HEK293 (cell line): ENCODE data around the gene SLC20A1.

Experiments used
- CTCF ChIA-PET: fragments of 350-600 bp; formaldehyde crosslinking; extraction: SDS; loops from one replicate; lab custom pipeline; 2021; ENCODE audit warnings: antibody characterized with exemption; lab: Yijun Ruan, JAX
- POLR2A ChIA-PET: fragments of 300-600 bp; formaldehyde crosslinking; extraction: SDS; loops from one replicate; lab custom pipeline; 2020; ENCODE audit warnings: antibody characterized with exemption, inconsistent platforms; lab: Yijun Ruan, JAX
- H3K27ac ChIP-seq: fragments of 200-500 bp; sonication (Bioruptor generic); 2 replicates; pipeline ENCODE4 v1.5.1; 2014; ENCODE audit warnings: low read depth, low read length, control low read depth, inconsistent platforms; ENCODE audit errors: extremely low read depth
- H3K36me3 ChIP-seq, 2 experiments: fragments of 200-500 bp in 1 of 2; sonication (Bioruptor generic) in 1 of 2; 1 replicate in 1 of 2; 2 replicates in 1 of 2; pipeline ENCODE4 v1.5.1; 2014 to 2017; ENCODE audit warnings: inconsistent platforms in 2 of 2, low read length in 2 of 2; ENCODE audit not compliant: control insufficient read depth in 2 of 2, insufficient read depth in 1 of 2
- H3K4me1 ChIP-seq: fragments of 200-500 bp; sonication (Bioruptor generic); 2 replicates; pipeline ENCODE4 v1.5.1; 2014; ENCODE audit warnings: mild to moderate bottlenecking, low read length, inconsistent platforms; ENCODE audit not compliant: control insufficient read depth, insufficient read depth
- H3K4me3 ChIP-seq: 2 replicates; pipeline ENCODE4 v1.5.1; 2011; ENCODE audit warnings: low read depth, mild to moderate bottlenecking, control low read depth, low read length, moderate library complexity
- H3K9me3 ChIP-seq: fragments of 200-500 bp; sonication (Bioruptor generic); 2 replicates; pipeline ENCODE4 v1.5.1; 2014; ENCODE audit warnings: low read depth, low read length, inconsistent platforms; ENCODE audit not compliant: control insufficient read depth, insufficient read depth
- BCL11B ChIP-seq: fragments of 450-650 bp; formaldehyde crosslinking; IDR thresholded peaks from 2 replicates; pipeline ENCODE4 v1.5.1; 2016; ENCODE audit warnings: low read depth, missing biosample characterization, missing genetic modification characterization
- GLIS2 ChIP-seq: fragments of 450-650 bp; formaldehyde crosslinking; IDR thresholded peaks from 2 replicates; pipeline ENCODE4 v1.5.1; 2016; ENCODE audit warnings: missing biosample characterization, missing genetic modification characterization
- HOXA7 ChIP-seq: sonication (generic); formaldehyde crosslinking; IDR thresholded peaks from 2 replicates; pipeline ENCODE4 v1.8.1; 2022; ENCODE audit warnings: missing genetic modification reagents, borderline replicate concordance
- HOXC10 ChIP-seq: sonication (generic); formaldehyde crosslinking; IDR thresholded peaks from 2 replicates; pipeline ENCODE4 v1.8.1; 2023; ENCODE audit warnings: mild to moderate bottlenecking, missing genetic modification reagents
- OSR2 ChIP-seq: fragments of 450-650 bp; formaldehyde crosslinking; IDR thresholded peaks from 2 replicates; pipeline ENCODE4 v1.5.1; 2016; ENCODE audit warnings: missing biosample characterization, missing genetic modification characterization
- PRDM1 ChIP-seq: fragments of 450-650 bp; formaldehyde crosslinking; IDR thresholded peaks from 2 replicates; pipeline ENCODE4; 2016; ENCODE audit warnings: missing biosample characterization, missing genetic modification characterization
- ZBTB17 ChIP-seq: fragments of 450-650 bp; formaldehyde crosslinking; IDR thresholded peaks from 2 replicates; pipeline ENCODE4 v1.5.1; 2016; ENCODE audit warnings: missing biosample characterization, missing genetic modification characterization
- ZBTB48 ChIP-seq: fragments of 450-650 bp; formaldehyde crosslinking; IDR thresholded peaks from 2 replicates; pipeline ENCODE4 v1.5.1; 2016; ENCODE audit warnings: missing biosample characterization, missing genetic modification characterization
- ZNF114 ChIP-seq: fragments of 450-650 bp; formaldehyde crosslinking; IDR thresholded peaks from 2 replicates; pipeline ENCODE4 v1.5.0; 2017; ENCODE audit warnings: missing biosample characterization, missing genetic modification characterization
- ZNF140 ChIP-seq: fragments of 450-650 bp; formaldehyde crosslinking; IDR thresholded peaks from 2 replicates; pipeline ENCODE4 v1.5.1; 2016; ENCODE audit warnings: missing biosample characterization, missing genetic modification characterization
- ZNF169 ChIP-seq: fragments of 450-650 bp; formaldehyde crosslinking; IDR thresholded peaks from 2 replicates; pipeline ENCODE4 v1.5.1; 2016; ENCODE audit warnings: missing biosample characterization, missing genetic modification characterization
- ZNF2 ChIP-seq: fragments of 450-650 bp; formaldehyde crosslinking; IDR thresholded peaks from 2 replicates; pipeline ENCODE4 v1.5.1; 2016; ENCODE audit warnings: missing biosample characterization, missing genetic modification characterization
- ZNF324 ChIP-seq: fragments of 450-650 bp; formaldehyde crosslinking; IDR thresholded peaks from 2 replicates; pipeline ENCODE4 v1.5.1; 2016; ENCODE audit warnings: missing biosample characterization, missing genetic modification characterization
- ZNF335 ChIP-seq: fragments of 450-650 bp; formaldehyde crosslinking; conservative IDR thresholded peaks from 2 replicates; pipeline ENCODE4 v1.5.1; 2016; ENCODE audit warnings: missing biosample characterization, missing genetic modification characterization
- ZNF391 ChIP-seq: fragments of 450-650 bp; formaldehyde crosslinking; IDR thresholded peaks from 2 replicates; pipeline ENCODE4 v1.5.1; 2016; ENCODE audit warnings: low read depth, missing biosample characterization, missing genetic modification characterization, borderline replicate concordance
- ZNF404 ChIP-seq: fragments of 450-650 bp; formaldehyde crosslinking; IDR thresholded peaks from 2 replicates; pipeline ENCODE4 v1.5.1; 2017; ENCODE audit warnings: missing biosample characterization, missing genetic modification characterization
- ZNF521 ChIP-seq: fragments of 450-650 bp; formaldehyde crosslinking; IDR thresholded peaks from 2 replicates; pipeline ENCODE4 v1.5.1; 2017; ENCODE audit warnings: missing biosample characterization, mild to moderate bottlenecking, missing genetic modification characterization
- ZNF544 ChIP-seq: fragments of 450-650 bp; formaldehyde crosslinking; IDR thresholded peaks from 2 replicates; pipeline ENCODE4 v1.5.0; 2017; ENCODE audit warnings: missing biosample characterization, missing genetic modification characterization
- ZNF596 ChIP-seq: fragments of 450-650 bp; IDR thresholded peaks from 2 replicates; pipeline ENCODE4 v1.5.0; 2018; ENCODE audit warnings: missing biosample characterization, mild to moderate bottlenecking, missing genetic modification characterization, moderate library complexity
- ZNF670 ChIP-seq: fragments of 450-650 bp; formaldehyde crosslinking; IDR thresholded peaks from 2 replicates; pipeline ENCODE4 v1.5.1; 2016; ENCODE audit warnings: missing biosample characterization, missing genetic modification characterization, low read depth
- ZNF677 ChIP-seq: fragments of 450-650 bp; IDR thresholded peaks from 2 replicates; pipeline ENCODE4 v1.5.0; 2018; ENCODE audit warnings: missing biosample characterization, mild to moderate bottlenecking, missing genetic modification characterization, moderate library complexity
- ZNF768 ChIP-seq: fragments of 450-650 bp; formaldehyde crosslinking; IDR thresholded peaks from 2 replicates; pipeline ENCODE4 v1.5.1; 2018; ENCODE audit warnings: missing biosample characterization, mild to moderate bottlenecking, missing genetic modification characterization
- ZNF776 ChIP-seq: fragments of 450-650 bp; formaldehyde crosslinking; IDR thresholded peaks from 2 replicates; pipeline ENCODE4 v1.5.0; 2017; ENCODE audit warnings: missing biosample characterization, missing genetic modification characterization, borderline replicate concordance
- ZNF843 ChIP-seq: fragments of 450-650 bp; formaldehyde crosslinking; IDR thresholded peaks from 2 replicates; pipeline ENCODE4 v1.5.1; 2016; ENCODE audit warnings: missing biosample characterization, missing genetic modification characterization
- TF ChIP-seq, protein P1 (sequence below): fragments of 450-650 bp; formaldehyde crosslinking; IDR thresholded peaks from 2 replicates; pipeline ENCODE4 v1.5.1; 2016; ENCODE audit warnings: missing biosample characterization, missing genetic modification characterization

Gene SLC20A1

DNA sequence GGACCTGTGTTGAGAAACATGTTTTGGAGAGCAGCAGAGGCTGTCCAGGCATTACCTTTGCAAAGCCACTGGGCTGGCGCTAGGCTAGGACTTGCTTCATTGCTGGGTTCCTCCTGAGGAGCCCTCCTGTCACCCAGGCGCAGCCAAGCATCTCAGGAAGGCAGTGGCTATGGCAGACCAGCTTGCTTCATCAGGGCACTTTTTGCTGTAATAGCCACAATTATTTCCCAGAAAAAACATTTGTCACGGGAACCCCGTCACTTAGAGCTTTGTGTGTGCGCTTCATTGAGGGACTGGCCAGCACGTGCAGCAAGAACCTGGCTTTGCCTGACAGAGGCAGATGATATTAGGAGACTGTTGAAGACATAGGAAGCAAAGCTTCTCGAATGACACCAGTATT lies 36.4 kb downstream of the SLC20A1 start:
- H3K36me3 ChIP-seq = no peaks in the 10 kb centered on the region
- TF ChIP-seq ZNF324 (tag by site-specific recombination) (no peak), ZNF114 (tag by site-specific recombination) (no peak), BCL11B (tag by site-specific recombination) (no peak), ZBTB48 (tag by site-specific recombination) (no peak), HOXC10 (CRISPR knock-in tag) (no peak), ZNF776 (tag by site-specific recombination) (no peak), GLIS2 (tag by site-specific recombination) (no peak), ZNF404 (tag by site-specific recombination) (no peak), ZNF768 (tag by site-specific recombination) (no peak), ZNF843 (tag by site-specific recombination) (no peak), OSR2 (tag by site-specific recombination) (no peak), ZNF2 (no peak)
- TF ChIP-seq, protein P1, sequence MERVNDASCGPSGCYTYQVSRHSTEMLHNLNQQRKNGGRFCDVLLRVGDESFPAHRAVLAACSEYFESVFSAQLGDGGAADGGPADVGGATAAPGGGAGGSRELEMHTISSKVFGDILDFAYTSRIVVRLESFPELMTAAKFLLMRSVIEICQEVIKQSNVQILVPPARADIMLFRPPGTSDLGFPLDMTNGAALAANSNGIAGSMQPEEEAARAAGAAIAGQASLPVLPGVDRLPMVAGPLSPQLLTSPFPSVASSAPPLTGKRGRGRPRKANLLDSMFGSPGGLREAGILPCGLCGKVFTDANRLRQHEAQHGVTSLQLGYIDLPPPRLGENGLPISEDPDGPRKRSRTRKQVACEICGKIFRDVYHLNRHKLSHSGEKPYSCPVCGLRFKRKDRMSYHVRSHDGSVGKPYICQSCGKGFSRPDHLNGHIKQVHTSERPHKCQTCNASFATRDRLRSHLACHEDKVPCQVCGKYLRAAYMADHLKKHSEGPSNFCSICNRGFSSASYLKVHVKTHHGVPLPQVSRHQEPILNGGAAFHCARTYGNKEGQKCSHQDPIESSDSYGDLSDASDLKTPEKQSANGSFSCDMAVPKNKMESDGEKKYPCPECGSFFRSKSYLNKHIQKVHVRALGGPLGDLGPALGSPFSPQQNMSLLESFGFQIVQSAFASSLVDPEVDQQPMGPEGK (tag by site-specific recombination) = no peak
- TF ChIP-seq, all 188 proteins: peak for 0
- 0 out of 2 replicates have a peak, but pooled peaks cover 2% of the 10 kb centered on the region for H3K4me1 ChIP-seq
- H3K27ac ChIP-seq = no peak overlapping the region
- H3K9me3 ChIP-seq = no peaks in the 10 kb centered on the region
- CTCF ChIA-PET = interaction anchor here (1.1 kb wide), 1 partner anchor 9 kb away, joined by 3 read pairs; no protein-coding TSS in a partner anchor
- no peak overlapping the region for H3K4me3 ChIP-seq
- POLR2A ChIA-PET = no interaction called here

- CTCF ChIA-PET = interaction anchor here (0.6 to 1.7 kb wide), 6 partner anchors 9 to 356 kb away, joined by 3 to 9 read pairs (median 4); no protein-coding TSS in a partner anchor
- H3K36me3 ChIP-seq = no peaks in the 10 kb centered on the region
- H3K4me3 ChIP-seq = no peak overlapping the region
- POLR2A ChIA-PET = no interaction called here
- no peak for TF ChIP-seq ZNF544 (tag by site-specific recombination)
- no peak for TF ChIP-seq ZNF596
- no peak for TF ChIP-seq ZNF140 (tag by site-specific recombination)
- no peak for TF ChIP-seq ZNF768 (tag by site-specific recombination)
- no peak for TF ChIP-seq ZBTB17 (tag by site-specific recombination)
- no peak for TF ChIP-seq ZNF670
- TF ChIP-seq ZNF391 = no peak
- no peak for TF ChIP-seq ZNF843 (tag by site-specific recombination)
- TF ChIP-seq PRDM1 (tag by site-specific recombination) = no peak
- TF ChIP-seq HOXA7 (CRISPR knock-in tag) = no peak
- H3K27ac ChIP-seq = no peak overlapping the region
- 0 out of 2 replicates have a peak, but pooled peaks cover 2% of the 10 kb centered on the region for H3K4me1 ChIP-seq
- no peaks in the 10 kb centered on the region for H3K9me3 ChIP-seq
These were observed 38.0 kb downstream of the SLC20A1 start for GRCh38 chr2:112683550-112684414.

DNA sequence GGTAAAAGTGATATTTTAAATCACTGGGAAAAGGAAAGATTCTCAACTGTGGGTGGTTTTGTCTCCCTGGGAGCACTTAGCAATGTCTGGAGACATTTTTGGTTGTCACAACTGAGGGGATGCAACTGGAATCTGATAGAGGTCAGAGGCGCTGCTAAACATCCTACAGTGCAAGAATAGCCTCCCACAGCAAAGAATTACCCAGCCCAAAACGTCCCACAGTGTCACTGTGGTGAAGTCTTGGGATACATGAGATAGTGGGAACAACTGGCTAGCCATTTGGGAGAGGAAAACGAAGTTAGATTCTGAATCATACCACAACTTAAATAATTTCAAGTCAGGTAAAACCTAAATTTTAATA lies 38.7 kb downstream of the SLC20A1 start:
- Histone ChIP-seq H3K4me3 (no peak overlapping the region), H3K27ac (no peak overlapping the region), H3K4me1 (0 out of 2 replicates have a peak, but pooled peaks cover 2% of the 10 kb centered on the region), H3K9me3 (no peaks in the 10 kb centered on the region), H3K36me3 (no peaks in the 10 kb centered on the region)
- CTCF ChIA-PET = interaction anchor here (0.6 to 1.7 kb wide), 5 partner anchors 8 to 614 kb away, joined by 3 to 9 read pairs (median 4); no protein-coding TSS in a partner anchor
- POLR2A ChIA-PET = no interaction called here
- no peak for TF ChIP-seq PRDM1 (tag by site-specific recombination)
- TF ChIP-seq ZNF169 (tag by site-specific recombination) = no peak
- TF ChIP-seq ZNF335 (tag by site-specific recombination) = no peak
- no peak for TF ChIP-seq ZNF677 (tag by site-specific recombination)
- no peak for TF ChIP-seq ZNF521 (tag by site-specific recombination)
